ENCODE measurements around the gene MBIP.

GRCh38 chr14:36356862-36357261 lies 36.4 kb upstream of the MBIP start:
- TF ChIP-seq BHLHE40 (IDR thresholded peaks at IDR 0.05; ENCODE audit: borderline replicate concordance) (no peak), SP1 (IDR thresholded peaks at IDR 0.05) (no peak)
